LHCN-M2 (cell line): Measurements from ENCODE around the gene DEPDC1. TPM values are rescaled to one million over a fixed set of nuclear protein-coding genes. Genes with fewer than 3 reads are reported as not detected.
A peak's percentile ranks its signal among the peaks of the same experiment; 100 is the strongest.
"Not testable (repeated sequence)": the region's sequence is repeated elsewhere in the genome, so short reads cannot be mapped to it uniquely, and the experiment has no call there.

Experiments used
- DNase-seq: peaks from one replicate; pipeline ENCODE4 v3.0.0-alpha.2; 2012; ENCODE audit warnings: low read depth
- polyA plus RNA-seq: library from polyadenylated mRNA; unstranded; fragments of >200 nt; gene quantifications from one replicate; pipeline ENCODE4 v1.2.1, GENCODE V29; 2012; ENCODE audit warnings: missing spikeins
- total RNA-seq: library from RNA; depleted of rRNA; stranded (reverse); fragments of >200 nt; gene quantifications from 2 replicates; pipeline ENCODE4 v1.2.3, GENCODE V29; 2014; rRNA removed

DEPDC1 gene, protein sequence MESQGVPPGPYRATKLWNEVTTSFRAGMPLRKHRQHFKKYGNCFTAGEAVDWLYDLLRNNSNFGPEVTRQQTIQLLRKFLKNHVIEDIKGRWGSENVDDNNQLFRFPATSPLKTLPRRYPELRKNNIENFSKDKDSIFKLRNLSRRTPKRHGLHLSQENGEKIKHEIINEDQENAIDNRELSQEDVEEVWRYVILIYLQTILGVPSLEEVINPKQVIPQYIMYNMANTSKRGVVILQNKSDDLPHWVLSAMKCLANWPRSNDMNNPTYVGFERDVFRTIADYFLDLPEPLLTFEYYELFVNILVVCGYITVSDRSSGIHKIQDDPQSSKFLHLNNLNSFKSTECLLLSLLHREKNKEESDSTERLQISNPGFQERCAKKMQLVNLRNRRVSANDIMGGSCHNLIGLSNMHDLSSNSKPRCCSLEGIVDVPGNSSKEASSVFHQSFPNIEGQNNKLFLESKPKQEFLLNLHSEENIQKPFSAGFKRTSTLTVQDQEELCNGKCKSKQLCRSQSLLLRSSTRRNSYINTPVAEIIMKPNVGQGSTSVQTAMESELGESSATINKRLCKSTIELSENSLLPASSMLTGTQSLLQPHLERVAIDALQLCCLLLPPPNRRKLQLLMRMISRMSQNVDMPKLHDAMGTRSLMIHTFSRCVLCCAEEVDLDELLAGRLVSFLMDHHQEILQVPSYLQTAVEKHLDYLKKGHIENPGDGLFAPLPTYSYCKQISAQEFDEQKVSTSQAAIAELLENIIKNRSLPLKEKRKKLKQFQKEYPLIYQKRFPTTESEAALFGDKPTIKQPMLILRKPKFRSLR
- 134 and 141 TPM in 2 replicates for total RNA-seq
- 11.0 TPM for polyA plus RNA-seq

DNA sequence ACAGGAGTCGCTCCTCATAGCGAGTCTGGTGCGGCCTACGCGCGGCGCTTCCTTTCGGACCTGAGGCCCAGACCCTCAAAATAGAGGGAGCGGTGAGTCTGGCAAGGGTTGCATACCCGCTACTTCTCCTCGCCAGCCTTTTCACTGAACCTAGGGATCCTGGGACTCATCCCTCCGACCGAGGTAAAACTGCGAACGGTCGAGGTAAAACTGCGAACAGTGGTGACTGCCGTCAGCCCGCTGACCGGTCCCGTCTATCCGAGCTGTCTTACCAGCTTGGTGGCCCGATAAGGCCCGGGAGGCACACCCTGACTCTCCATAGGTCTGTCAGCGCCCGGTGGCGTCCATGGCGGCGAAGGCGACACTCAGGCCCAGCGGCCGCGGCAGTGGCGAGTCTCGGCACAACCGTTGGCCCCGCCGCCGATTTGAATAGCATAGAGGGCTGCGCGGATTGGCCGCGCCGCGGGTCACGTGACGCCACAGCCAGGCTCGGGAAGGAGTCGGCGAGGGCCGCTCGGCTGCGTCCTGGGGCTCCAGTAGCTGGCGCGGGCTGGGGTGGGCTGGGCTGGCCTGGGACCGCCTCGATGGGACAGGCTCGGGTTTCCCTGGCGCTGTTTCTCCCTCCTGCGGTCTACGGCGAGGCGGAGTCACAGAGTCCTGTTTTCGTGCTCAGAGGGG, at the start of gene DEPDC1:
TSS of gene DEPDC1 (minus strand) at position 403 of the 678 bp plus-strand sequence. CDS start at position 320, 83 bp downstream.
- DNase-seq, result peak; percentile 93

DNA sequence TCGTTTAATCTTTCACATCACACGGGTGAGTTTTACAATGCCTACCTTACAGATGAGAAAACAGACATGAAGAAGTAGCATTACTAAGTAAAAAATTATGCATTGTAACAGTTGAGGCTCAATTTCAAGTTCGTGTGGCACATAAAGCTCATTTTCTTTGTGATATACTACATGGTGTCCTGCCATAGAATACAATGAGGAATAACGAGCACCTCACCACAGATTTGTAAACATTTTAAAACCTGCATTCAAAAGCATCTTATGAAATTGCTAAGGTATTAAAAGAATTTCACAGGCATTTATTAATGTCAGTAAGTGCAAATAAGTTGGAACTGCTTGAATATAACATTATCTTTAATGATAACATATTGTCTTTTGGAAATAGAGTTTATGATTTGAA, 47.8 kb upstream of the DEPDC1 start:
- no peak for DNase-seq

DNA sequence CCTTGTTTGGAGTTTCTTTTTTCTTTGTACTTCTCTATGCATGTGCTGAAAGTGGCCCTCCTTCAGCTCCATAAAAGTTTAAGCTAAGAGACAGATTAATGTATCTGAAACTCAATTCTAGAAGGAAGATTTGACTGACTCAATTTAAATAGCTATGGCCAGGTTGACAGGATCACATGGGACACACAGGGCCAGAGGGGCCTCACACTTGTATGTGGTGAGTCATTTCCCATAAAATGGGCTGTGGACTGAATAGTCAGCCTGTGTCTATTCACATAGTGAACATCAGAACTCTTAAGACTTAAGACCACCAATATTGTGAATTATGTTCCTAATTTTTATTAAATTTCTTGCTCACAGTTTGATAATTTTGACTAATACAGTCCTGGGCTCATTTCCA, 45.7 kb upstream of the DEPDC1 start:
- DNase-seq, result peak; percentile 27

DNA sequence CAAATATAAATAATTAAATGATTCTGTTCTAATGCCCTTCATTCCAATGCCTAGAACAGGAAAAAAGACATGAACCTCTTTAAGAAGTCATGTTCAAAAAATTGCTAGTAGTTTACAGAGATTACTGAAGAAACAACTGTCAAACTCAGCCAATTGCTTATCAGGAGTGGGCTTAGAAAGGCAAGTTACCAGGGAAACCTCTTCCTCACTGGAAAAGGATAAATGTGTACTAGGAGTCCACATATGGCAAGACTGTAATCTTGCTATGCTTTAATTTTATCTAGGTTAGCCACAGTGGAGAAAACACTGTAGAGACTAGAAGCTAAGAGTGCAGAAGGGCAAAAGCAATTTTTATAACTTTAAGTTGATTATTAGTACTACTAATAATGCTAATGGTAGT, 42.1 kb upstream of the DEPDC1 start:
- DNase-seq, result no peak

DNA sequence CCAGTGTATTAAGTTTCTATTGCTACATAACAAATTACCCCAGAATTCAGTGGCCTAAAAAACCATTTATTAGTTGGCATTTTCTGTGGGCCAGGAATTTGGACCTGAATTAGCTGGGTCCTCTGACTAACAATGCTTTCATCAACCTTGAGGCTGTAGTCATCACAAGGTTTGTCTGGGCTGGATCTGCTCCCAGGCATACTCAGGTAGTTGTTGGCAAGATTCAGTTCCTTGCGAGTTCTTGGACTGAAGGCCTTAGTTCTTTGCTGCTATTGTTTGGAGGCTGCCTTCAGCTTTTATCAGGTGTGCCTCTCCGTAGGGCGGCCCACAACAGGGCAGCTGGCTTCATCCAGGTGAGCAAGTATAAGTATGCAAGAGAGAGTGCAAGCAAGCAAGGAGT, 31.4 kb upstream of the DEPDC1 start:
- no peak for DNase-seq

DNA sequence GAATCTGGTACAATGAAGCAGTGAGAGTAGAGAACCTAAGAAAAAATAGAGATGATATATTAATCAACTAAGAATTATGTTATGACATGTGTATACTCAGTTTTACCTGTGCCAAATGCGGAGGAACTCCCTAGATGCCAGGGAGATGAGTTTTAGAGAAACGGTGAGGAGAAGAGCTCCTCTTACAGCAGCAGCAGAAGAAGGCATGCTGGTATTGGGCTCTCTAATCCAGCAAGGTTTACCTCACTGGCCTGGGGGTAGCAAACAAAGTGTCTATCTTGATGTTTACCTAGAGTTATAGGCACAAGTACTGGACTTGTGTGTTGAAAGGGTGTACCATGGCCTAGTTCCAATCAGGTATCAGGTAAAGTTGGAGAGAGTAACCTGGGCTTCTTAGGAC, 28.9 kb upstream of the DEPDC1 start:
- no peak for DNase-seq

DNA sequence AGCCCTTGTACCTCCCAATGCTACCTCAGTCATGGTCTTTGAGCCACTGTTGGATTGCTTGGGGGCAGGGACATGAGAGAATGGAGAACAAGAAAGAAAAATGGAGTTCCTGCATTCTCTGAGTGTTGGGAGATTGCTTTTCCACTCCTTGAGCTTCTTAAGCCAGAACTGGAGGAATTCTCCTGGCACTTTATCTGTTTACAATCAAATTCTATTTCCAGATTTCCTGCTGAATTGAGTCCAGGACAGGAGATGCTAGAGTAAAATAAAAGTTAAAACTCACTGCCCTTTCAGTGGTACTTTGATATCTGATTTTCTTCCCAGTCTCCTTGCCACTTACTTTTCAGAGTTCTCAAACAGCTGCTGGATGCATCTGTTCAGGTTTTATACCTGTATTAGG, 24.4 kb upstream of the DEPDC1 start:
- no peak for DNase-seq

DNA sequence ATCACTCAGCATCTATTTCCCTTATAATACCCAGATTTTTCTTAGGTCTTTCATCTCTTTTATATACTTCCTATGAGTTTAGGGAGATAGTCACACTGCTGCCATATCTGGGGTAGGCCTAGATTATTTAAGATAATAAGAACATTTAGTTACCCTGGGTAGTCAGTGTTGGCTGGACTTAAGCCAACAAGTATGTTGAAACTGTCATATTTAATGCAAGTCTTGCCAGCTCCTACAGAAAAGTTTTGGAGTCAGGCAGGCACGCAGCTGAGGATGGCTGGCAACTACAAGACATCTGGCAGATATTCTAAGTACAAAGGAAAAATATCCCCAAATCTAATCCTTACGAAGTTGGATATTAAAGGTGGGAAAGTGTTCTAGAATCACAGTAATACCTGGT, 19.2 kb upstream of the DEPDC1 start:
- DNase-seq, result no peak

DNA sequence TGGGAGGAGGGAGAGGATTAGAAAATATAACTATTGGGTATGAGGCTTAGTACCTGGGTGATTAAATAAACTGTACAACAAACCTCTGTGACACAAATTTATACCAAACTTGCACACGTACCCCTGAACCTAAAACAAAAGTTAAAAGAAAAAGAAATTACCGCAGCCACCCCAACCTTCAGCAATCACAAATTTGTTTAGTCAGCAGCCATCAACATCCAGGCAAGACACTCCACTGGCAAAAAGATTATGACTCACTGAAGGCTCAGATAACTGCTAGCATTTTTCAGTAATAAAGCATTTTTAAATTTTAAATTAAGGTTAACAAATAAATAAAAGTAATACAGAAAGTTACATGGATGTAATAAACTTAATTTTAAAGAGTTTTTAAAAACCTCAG, 14.4 kb upstream of the DEPDC1 start:
- no peak for DNase-seq

DNA sequence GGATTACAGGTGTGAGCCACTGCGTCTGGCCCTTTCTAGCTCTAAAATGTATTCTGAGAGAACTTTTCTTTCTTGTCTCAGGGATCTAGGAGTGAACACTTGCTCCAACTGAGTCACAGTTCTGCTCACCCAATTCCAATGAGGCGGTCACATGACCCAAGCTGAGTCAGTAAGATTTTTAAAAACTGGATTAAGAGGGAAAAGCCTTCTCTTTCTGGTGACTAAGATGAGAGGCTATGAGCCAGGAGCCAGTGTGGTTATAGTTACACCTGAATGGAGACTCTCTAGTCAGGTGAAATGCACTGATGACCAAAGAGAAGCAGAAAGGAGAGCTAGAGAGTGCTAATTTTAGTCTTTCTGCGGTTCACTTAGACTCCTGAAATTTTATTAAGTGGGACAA, 9.5 kb upstream of the DEPDC1 start:
- DNase-seq, result no peak

DNA sequence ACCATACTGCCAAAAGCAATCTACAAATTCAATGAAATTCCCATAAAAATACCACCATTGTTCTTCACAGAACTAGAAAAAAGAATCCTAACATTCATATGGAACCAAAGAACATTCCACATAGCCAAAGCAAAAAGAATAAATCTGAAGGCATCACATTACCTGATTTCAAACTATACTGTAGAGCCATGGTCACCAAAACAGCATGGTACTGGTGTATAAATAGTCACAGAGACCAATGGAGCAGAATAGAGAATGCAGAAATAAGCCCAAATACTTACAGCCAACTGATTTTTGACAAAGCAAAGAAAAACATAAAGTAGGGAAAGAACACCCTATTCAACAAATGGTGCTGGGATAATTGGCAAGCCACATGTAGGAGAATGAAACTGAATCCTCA, 6.2 kb upstream of the DEPDC1 start:
- no peak for DNase-seq

DNA sequence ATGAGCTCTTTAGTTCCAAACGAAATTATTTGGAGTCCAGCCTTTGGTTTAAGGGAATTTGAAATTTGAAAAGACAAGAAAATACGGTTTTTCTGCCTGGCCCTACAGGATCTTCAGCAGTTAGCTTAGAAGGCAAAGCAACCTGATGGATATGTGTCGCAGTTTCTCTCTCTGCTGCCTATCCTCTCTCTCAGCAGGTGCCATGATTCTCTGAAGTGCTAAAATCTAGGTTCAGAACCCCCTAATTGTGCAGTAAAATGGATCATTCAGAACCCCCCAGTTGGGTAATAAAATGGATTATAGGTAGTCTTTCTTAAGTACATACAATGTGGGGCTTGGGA, 446 bp upstream of the DEPDC1 start:
- DNase-seq, result no peak

DNA sequence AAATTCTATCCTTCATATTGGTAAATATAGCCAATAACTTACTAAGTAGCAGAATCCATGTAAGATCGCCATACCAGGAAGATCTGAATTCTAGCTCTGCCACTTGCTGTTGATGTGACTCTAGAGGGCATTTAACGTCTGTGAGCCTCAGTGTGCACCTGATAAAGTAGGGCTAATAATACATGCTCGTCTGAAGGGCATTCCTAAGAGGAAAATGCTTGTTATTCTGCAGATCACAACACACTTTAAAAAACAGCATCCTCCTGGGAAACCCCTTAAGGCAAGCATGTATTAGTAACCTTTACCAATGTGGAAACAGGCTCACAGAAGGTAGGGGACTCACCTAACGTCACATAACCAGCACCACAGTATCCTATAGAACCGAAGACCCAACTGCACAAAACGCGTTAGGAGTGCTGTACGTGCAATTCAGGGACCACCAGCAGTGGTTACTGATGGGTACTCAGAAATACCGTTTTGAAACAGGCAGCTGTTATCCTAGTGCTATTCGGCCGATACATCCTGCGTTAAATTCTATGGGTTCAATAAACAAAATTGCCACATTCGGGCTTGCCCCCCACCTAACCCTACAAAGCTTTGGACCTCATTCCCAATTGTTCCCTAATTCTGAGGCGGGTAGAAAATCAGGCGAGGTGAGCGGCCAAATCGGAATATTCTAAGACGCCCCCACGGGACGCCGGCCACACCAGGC, 758 bp downstream of the DEPDC1 start:
- peak; percentile 9 for DNase-seq

DNA sequence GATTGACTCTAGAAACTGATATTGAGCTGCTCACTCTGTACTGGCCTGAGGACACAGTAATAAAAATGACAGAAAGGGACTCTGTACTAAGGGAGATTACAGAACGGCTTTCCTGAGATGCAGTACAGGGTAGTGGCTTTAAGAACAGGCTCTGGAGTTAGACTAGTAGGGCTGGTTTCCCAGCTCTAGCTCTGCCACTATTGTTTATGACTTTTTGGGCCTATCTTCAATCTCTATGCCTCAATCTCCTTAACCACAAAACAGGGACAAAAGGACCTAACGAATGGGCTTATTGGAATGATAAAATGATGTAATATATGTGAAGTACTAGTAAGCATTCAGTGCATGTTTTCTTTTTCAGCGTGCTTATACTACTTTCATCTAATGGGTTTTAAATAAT, 1.4 kb downstream of the DEPDC1 start:
- no peak for DNase-seq

DNA sequence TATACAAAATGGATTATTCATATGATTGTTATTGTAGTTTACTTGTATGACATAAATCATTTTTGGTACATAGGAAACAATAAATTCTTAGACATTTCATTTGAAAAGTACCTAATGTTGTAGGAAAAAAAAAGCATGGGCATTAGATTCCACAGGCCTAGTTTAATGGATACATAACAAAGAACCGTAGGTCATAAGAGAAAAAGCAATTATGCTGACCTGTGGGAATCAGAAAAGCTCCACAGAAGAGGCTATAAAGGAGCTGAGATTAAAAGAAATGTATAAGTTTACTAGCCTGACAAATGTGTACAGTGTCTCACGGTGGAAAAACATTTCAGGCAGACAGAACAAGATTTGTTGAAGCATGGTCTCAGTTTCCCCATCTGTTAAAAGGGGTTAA, 3.7 kb downstream of the DEPDC1 start:
- no peak for DNase-seq

DNA sequence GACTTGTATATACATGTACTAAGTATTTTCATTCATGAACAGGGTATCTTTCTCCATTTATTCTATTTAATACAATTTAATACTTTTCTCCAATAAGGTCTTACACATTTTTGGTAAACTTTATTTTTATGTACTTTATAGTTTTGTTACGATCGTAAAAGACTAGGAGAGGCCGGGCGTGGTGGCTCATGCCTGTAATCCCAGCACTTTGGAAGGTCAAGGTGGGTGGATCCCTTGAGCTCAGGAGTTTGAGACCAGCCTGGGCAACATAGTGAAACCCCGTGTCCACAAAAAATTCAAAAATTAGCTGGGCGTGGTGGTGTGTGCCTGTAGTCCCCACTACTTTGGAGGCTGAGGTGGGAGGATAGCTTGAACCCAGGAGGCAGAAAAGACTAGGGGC, 4.6 kb downstream of the DEPDC1 start:
- DNase-seq, result not testable (repeated sequence)

DNA sequence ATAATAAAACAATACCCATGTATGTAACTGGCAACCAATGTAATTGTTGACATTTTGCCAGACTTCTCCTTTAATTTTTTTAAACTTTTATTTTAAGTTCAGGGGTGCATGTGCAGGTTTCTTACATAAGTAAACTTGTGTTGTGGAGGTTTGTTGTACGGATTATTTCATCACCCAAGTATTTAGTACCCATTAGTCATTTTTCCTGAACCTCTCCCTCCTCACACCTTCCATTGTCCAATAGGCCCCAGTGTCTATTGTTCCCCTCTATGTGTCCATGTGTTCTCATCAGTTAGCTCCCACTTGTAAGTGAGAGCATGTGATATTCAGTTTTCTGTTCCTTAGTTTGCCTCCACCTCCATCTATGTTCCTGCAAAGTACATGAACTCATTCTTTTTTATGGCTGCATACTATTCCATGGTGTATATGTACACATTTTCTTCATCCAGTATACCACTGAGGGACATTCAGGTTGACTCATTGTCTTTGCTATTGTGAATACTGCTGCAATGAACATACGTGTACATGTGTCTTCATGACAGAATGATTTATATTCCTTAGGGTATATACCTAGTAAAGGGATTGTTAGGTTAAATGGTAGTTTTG, 6.7 kb downstream of the DEPDC1 start:
- DNase-seq, result no peak

DNA sequence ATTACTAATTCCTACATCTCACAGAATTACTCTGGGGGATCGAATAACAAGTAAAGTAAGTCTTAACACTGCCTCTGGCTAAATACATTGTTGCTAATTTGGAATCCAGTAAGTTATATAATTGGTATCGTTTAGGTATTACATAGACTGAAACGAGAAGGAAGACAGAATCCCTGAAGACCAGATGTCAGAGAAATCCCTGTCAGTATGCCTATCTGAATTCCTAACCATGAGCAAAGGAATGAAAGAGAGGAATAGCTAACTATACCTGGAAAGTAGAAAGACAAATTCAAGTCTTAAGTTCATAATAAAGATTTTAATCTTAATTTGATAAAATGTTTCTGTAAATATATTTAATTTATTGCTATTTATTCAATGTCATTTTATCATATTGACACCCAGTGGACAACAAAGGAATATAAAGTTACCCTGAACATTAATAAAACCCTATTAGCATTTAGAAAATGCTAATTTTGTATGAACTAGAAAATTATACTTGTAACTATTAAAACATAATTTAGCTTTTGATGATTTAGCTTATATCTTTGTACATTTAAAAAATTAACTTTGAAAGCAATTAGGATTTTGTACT, 11.4 kb downstream of the DEPDC1 start:
- no peak for DNase-seq

DNA sequence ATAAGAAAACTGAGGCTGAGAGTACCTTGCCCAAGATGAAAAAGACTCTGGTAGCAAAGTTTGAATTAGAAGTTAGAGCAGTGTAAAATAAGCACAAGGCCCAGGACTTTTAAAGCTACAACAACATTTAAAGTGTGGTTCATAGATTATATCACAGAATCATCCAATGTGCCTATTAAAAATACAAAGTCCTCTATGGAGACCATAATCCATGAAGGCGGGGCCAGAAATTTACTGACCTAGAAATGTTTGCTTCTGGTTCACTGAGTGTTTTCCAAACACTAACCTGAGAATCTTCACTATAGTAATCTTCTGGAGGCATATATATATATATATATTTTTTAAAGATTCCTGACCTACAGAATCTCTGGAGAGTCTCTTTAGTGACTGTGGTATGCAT, 12.3 kb downstream of the DEPDC1 start:
- DNase-seq, result no peak

DNA sequence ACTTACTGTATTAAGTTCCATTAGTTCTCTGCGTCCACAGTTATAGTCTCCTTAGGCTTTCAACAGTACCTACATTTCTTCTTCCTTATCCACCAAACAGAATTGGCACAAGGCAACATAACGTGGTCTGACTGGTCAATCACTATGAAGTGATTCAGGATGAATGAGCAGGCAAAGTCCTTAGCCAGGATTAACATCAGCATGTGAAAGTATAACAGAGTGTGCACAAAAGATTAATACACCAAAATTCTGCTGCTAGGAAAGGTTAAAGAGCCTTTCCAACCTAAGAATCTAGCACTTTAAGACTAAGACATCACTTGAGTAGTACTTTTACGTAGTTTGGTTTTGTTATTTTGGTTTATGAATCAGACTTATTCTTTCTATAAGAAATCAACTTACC, 15.8 kb downstream of the DEPDC1 start:
- peak; percentile 34 for DNase-seq

DNA sequence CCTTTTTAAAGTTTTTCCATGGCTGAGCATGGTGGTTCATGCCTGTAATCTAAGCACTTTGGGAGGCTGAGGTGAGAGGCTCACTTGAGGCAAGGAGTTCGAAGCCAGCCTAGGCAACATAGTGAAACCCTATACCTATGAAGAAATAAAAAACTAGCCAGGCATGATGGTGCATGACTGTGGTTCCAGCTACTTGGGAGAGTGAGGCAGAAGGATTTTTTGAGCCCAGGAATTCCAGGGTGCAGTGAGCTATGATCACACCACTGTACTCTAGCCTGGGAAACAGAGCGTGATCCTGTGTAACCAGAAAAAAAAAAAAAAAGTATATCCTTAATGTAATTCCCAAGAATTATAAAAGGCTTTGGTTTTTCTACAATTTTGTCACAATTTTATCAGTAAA, 17.4 kb downstream of the DEPDC1 start:
- no peak for DNase-seq
